ENCODE results near the gene OPCML.

OPCML gene

DNA sequence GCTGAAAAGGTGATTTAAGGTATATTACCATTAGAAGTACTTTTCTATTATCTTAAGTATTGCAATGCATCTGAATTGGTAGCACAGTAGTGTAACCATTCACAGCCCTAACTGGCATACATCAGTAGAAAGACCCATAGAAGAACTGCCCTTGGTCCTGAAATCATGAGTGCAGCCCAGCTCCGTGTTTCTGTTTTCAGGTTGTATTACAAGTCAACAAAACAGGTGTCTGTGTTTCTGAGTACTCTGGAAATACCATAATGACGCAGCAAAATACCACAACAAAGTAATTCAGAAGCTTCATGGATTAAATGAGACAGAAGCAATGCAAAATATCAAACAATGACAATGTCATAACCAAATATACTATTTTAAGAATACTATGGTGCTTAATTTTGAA lies 226.3 kb downstream of the OPCML start:
- TF ChIP-seq TOX (CRISPR knock-in tag; IDR thresholded peaks at IDR 0.05; ENCODE audit: borderline replicate concordance) (no peak), ZNF70 (CRISPR knock-in tag; IDR thresholded peaks at IDR 0.05) (no peak), ESRRG (CRISPR knock-in tag; IDR thresholded peaks at IDR 0.05) (no peak), GLIS3 (CRISPR knock-in tag; IDR thresholded peaks at IDR 0.05) (no peak), TCF4 (CRISPR knock-in tag; IDR thresholded peaks at IDR 0.05; ENCODE audit: borderline replicate concordance) (no peak), ZFP30 (CRISPR knock-in tag; IDR thresholded peaks at IDR 0.05) (no peak), ZFP3 (CRISPR knock-in tag; IDR thresholded peaks at IDR 0.05) (no peak), CSRNP3 (CRISPR knock-in tag; IDR thresholded peaks at IDR 0.05) (no peak), ARNTL (CRISPR knock-in tag; IDR thresholded peaks at IDR 0.05; ENCODE audit: borderline replicate concordance, low read depth) (no peak), CSDC2 (CRISPR knock-in tag; IDR thresholded peaks at IDR 0.05) (no peak)
- no peak for ATAC-seq

DNA sequence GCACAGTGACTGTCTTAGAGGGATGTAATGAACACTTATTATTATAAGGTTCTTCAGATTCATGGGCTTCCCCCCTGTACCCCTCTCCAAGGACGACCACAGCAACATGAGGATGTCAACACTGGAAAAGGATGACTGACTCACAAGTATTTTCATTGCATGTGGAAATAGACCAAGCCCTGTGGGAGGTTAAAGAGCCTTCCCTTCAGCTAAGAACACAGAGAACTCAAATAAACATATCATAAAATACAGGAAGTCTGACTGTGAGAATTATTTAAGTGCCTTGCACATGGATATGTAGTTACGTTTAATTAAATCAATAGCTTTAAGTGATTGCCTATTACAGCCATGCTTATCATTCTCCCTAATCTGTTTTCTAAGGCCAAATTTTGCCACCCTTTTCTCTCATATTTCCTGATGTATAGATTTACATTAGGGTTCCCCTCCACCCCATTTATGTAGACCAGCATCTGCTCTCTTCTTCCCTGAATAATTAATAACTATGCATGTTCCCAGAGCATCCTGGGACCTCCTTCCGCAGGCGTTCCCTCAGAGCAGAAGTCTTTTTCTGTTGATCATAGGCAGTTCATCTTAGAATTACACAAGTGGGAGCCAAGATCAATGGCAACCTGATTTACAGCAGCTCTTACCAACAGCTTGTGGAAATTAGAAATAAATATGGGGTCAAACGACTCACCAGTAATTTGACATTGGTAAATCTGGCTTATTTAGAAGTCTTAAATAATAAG lies 226.9 kb downstream of the OPCML start:
- no peak for ATAC-seq
- TF ChIP-seq ZFP30 (CRISPR knock-in tag; IDR thresholded peaks at IDR 0.05) = no peak
- no peak for TF ChIP-seq POU6F1 (CRISPR knock-in tag; IDR thresholded peaks at IDR 0.05; ENCODE audit: borderline replicate concordance, low read depth)
- TF ChIP-seq, protein P1, sequence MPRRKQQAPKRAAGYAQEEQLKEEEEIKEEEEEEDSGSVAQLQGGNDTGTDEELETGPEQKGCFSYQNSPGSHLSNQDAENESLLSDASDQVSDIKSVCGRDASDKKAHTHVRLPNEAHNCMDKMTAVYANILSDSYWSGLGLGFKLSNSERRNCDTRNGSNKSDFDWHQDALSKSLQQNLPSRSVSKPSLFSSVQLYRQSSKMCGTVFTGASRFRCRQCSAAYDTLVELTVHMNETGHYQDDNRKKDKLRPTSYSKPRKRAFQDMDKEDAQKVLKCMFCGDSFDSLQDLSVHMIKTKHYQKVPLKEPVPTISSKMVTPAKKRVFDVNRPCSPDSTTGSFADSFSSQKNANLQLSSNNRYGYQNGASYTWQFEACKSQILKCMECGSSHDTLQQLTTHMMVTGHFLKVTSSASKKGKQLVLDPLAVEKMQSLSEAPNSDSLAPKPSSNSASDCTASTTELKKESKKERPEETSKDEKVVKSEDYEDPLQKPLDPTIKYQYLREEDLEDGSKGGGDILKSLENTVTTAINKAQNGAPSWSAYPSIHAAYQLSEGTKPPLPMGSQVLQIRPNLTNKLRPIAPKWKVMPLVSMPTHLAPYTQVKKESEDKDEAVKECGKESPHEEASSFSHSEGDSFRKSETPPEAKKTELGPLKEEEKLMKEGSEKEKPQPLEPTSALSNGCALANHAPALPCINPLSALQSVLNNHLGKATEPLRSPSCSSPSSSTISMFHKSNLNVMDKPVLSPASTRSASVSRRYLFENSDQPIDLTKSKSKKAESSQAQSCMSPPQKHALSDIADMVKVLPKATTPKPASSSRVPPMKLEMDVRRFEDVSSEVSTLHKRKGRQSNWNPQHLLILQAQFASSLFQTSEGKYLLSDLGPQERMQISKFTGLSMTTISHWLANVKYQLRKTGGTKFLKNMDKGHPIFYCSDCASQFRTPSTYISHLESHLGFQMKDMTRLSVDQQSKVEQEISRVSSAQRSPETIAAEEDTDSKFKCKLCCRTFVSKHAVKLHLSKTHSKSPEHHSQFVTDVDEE (CRISPR knock-in tag; IDR thresholded peaks at IDR 0.05) = no peak
- TF ChIP-seq ZNF8 (CRISPR knock-in tag; IDR thresholded peaks at IDR 0.05) = no peak
- TF ChIP-seq CSRNP3 (CRISPR knock-in tag; IDR thresholded peaks at IDR 0.05) = no peak
- TF ChIP-seq PATZ1 (CRISPR knock-in tag; IDR thresholded peaks at IDR 0.05; ENCODE audit: borderline replicate concordance) = no peak
- no peak for TF ChIP-seq GLIS3 (CRISPR knock-in tag; IDR thresholded peaks at IDR 0.05)
- no peak for TF ChIP-seq ZNF565 (CRISPR knock-in tag; conservative IDR thresholded peaks at IDR 0.05; ENCODE audit: low read depth)
- no peak for TF ChIP-seq ISL1 (CRISPR knock-in tag; IDR thresholded peaks at IDR 0.05)
- no peak for TF ChIP-seq ZNF70 (CRISPR knock-in tag; IDR thresholded peaks at IDR 0.05)
- TF ChIP-seq PPARA (CRISPR knock-in tag; IDR thresholded peaks at IDR 0.05; ENCODE audit: borderline replicate concordance) = no peak
- TF ChIP-seq ARNTL (CRISPR knock-in tag; IDR thresholded peaks at IDR 0.05; ENCODE audit: borderline replicate concordance, low read depth) = no peak
- TF ChIP-seq TCF4 (CRISPR knock-in tag; IDR thresholded peaks at IDR 0.05; ENCODE audit: borderline replicate concordance) = no peak
- no peak for TF ChIP-seq CSDC2 (CRISPR knock-in tag; IDR thresholded peaks at IDR 0.05)
- TF ChIP-seq RARB (CRISPR knock-in tag; IDR thresholded peaks at IDR 0.05) = no peak
- TF ChIP-seq OSR1 (CRISPR knock-in tag; IDR thresholded peaks at IDR 0.05) = no peak
- no peak for TF ChIP-seq ZFP3 (CRISPR knock-in tag; IDR thresholded peaks at IDR 0.05)
- no peak for TF ChIP-seq ESRRG (CRISPR knock-in tag; IDR thresholded peaks at IDR 0.05)
- TF ChIP-seq ZC3H10 (CRISPR knock-in tag; IDR thresholded peaks at IDR 0.05) = no peak
- TF ChIP-seq TOX (CRISPR knock-in tag; IDR thresholded peaks at IDR 0.05; ENCODE audit: borderline replicate concordance) = no peak

Measured in SK-N-SH treated with all-trans-retinoic acid at 6 μM for 48 hours (cell line).